Measurements from ENCODE around the gene PTPN3.

GRCh38 chr9:109351032-109351431 is 147.1 kb downstream of the PTPN3 start:
- TF ChIP-seq CTCF (IDR thresholded peaks at IDR 0.05; ENCODE audit: low read depth, low read length, missing input control), result no peak
- no peak for TF ChIP-seq ATF3 (IDR thresholded peaks at IDR 0.05)
- no peak for TF ChIP-seq TAF1 (conservative IDR thresholded peaks at IDR 0.05)
- no peak for TF ChIP-seq HNF4A (conservative IDR thresholded peaks at IDR 0.05)
- TF ChIP-seq YY1 (IDR thresholded peaks at IDR 0.05), result no peak
- TF ChIP-seq REST (IDR thresholded peaks at IDR 0.05), result no peak
